K562 (cell line): Measurements from ENCODE around the gene LTBP1.

Experiments used
- CEBPB ChIP-seq: fragments of 450-650 bp; IDR thresholded peaks from 2 replicates; pipeline ENCODE4 v1.6.1; 2016; ENCODE audit warnings: missing genetic modification characterization, missing compliant biosample characterization
- EP300 ChIP-seq: IDR thresholded peaks from 2 replicates; pipeline ENCODE4 v1.6.1; 2012; ENCODE audit warnings: low read length, improper control_type of control experiment
- EZH2 ChIP-seq: IDR thresholded peaks from 2 replicates; pipeline ENCODE4 v1.6.1; 2012; ENCODE audit warnings: low read depth, mild to moderate bottlenecking, inconsistent platforms, low read length, borderline replicate concordance
- FOXA3 ChIP-seq, 2 experiments: fragments of 450-650 bp in 1 of 2; sonication (generic) in 1 of 2; formaldehyde crosslinking; IDR thresholded peaks in 1 of 2; conservative IDR thresholded peaks in 1 of 2; 2 replicates each; pipeline versions ENCODE4 v1.4.0 to v1.8.0; 2020 to 2022; ENCODE audit warnings: mild to moderate bottlenecking in 2 of 2, missing genetic modification reagents in 1 of 2
- HCFC1 ChIP-seq: IDR thresholded peaks from 2 replicates; pipeline ENCODE4 v1.6.1; 2012; ENCODE audit warnings: low read depth, low read length, improper control_type of control experiment
- HINFP ChIP-seq: fragments of 450-650 bp; conservative IDR thresholded peaks from 2 replicates; pipeline ENCODE4 v1.6.1; 2016; ENCODE audit warnings: missing genetic modification characterization, low read depth, mild to moderate bottlenecking, control low read depth, missing compliant biosample characterization
- HNRNPK ChIP-seq: fragments of 200-400 bp; formaldehyde crosslinking; IDR thresholded peaks from one replicate; pipeline ENCODE4 v1.6.1; 2018; ENCODE audit warnings: mild to moderate bottlenecking, low read depth, low read length; ENCODE audit not compliant: poor library complexity, severe bottlenecking
- NFIX ChIP-seq: fragments of 250-450 bp; sonication (Bioruptor Pico); IDR thresholded peaks from 2 replicates; pipeline ENCODE4 v1.4.0; 2020; ENCODE audit warnings: low read depth, mild to moderate bottlenecking, moderate library complexity
- POLR2AphosphoS5 ChIP-seq: IDR thresholded peaks from 2 replicates; pipeline ENCODE4 v1.6.1; 2011; ENCODE audit warnings: mild to moderate bottlenecking, low read depth, low read length, moderate library complexity; ENCODE audit not compliant: control insufficient read depth, insufficient read depth
- SMAD3 ChIP-seq: fragments of 450-650 bp; formaldehyde crosslinking; conservative IDR thresholded peaks from 2 replicates; pipeline ENCODE4 v1.4.0; 2020; ENCODE audit warnings: mild to moderate bottlenecking
- TRIM24 ChIP-seq, 2 experiments: fragments of 450-650 bp; IDR thresholded peaks; 2 replicates each; pipeline ENCODE4 v1.6.1; 2016
- ZBTB26 ChIP-seq: fragments of 450-650 bp; formaldehyde crosslinking; IDR thresholded peaks from 2 replicates; pipeline ENCODE4 v1.4.0; 2022; ENCODE audit warnings: missing genetic modification characterization
- TF ChIP-seq, protein P1 (sequence below), 3 experiments: IDR thresholded peaks in 2 of 3; conservative IDR thresholded peaks in 1 of 3; 2 replicates each; pipeline ENCODE4 v1.5.1; 2011 to 2012; ENCODE audit warnings: low read length in 3 of 3, mild to moderate bottlenecking in 3 of 3, control low read depth in 2 of 3, improper control_type of control experiment in 1 of 3, inconsistent platforms in 1 of 3, low read depth in 1 of 3, mixed read lengths in 1 of 3, moderate library complexity in 1 of 3; ENCODE audit not compliant: insufficient read depth in 2 of 3

DNA sequence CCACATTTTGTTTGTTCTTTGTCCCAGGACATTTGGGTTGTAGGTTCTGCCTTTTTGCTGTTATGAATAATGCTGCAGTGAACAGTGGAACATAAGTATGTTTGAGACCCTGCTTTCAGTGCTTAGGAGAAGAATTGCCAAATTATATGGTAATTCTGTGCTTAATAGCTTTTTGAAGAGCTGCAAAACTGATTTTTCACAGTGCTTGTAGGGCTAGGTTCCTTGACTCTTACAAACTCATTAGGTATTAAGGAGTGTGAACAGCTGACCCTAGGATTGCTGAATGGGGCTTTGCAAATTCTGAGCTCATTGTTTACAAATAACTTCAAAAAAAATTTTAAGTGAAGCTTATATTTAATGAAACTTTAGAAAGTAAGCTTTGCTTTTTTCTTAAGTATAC, 154.2 kb downstream of the LTBP1 start:
- TF ChIP-seq EP300 (no peak), HINFP (tag) (no peak), POLR2AphosphoS5 (no peak), HNRNPK (no peak), TRIM24 (IDR thresholded peaks at IDR 0.05) (no peak), HCFC1 (no peak), CEBPB (no peak), NFIX (CRISPR knock-in tag) (no peak), EZH2 (no peak), ZBTB26 (CRISPR knock-in tag) (no peak), SMAD3 (no peak), FOXA3 (CRISPR knock-in tag; conservative IDR thresholded peaks at IDR 0.05 in 1 of 2, IDR thresholded peaks at IDR 0.05 in 1 of 2) (no peak)
- TF ChIP-seq, protein P1, sequence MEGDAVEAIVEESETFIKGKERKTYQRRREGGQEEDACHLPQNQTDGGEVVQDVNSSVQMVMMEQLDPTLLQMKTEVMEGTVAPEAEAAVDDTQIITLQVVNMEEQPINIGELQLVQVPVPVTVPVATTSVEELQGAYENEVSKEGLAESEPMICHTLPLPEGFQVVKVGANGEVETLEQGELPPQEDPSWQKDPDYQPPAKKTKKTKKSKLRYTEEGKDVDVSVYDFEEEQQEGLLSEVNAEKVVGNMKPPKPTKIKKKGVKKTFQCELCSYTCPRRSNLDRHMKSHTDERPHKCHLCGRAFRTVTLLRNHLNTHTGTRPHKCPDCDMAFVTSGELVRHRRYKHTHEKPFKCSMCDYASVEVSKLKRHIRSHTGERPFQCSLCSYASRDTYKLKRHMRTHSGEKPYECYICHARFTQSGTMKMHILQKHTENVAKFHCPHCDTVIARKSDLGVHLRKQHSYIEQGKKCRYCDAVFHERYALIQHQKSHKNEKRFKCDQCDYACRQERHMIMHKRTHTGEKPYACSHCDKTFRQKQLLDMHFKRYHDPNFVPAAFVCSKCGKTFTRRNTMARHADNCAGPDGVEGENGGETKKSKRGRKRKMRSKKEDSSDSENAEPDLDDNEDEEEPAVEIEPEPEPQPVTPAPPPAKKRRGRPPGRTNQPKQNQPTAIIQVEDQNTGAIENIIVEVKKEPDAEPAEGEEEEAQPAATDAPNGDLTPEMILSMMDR (IDR thresholded peaks at IDR 0.05 in 2 of 3, conservative IDR thresholded peaks at IDR 0.05 in 1 of 3; ENCODE audit: insufficient read depth in 2 of 3, low read depth in 1 of 3, low read length in 3 of 3): no peak
